BLaER1 treated with 17β-estradiol and CSF1 and Interleukin-3, amounts not matched to agents 10 nM and 100 nM (cell line): ENCODE measurements around the gene PLK3.
"Not testable (repeated sequence)": the region's sequence is repeated elsewhere in the genome, so short reads cannot be mapped to it uniquely, and the experiment has no call there.

Experiments used
- H3K27ac ChIP-seq, 11 experiments: shearing (Covaris generic); formaldehyde crosslinking; 2 replicates each; pipeline ENCODE4 v1.8.1; 2022
- H3K27me3 ChIP-seq, 11 experiments: shearing (Covaris generic); formaldehyde crosslinking; 2 replicates each; pipeline ENCODE4 v1.8.1; 2022
- H3K36me3 ChIP-seq, 11 experiments: shearing (Covaris generic); formaldehyde crosslinking; 2 replicates each; pipeline ENCODE4 v1.8.1; 2022
- H3K4me1 ChIP-seq, 10 experiments: shearing (Covaris generic); formaldehyde crosslinking; 2 replicates each; pipeline ENCODE4 v1.8.1; 2022
- H3K4me2 ChIP-seq, 11 experiments: shearing (Covaris generic); formaldehyde crosslinking; 2 replicates each; pipeline ENCODE4 v1.8.1; 2022
- H3K4me3 ChIP-seq, 10 experiments: shearing (Covaris generic); formaldehyde crosslinking; 2 replicates each; pipeline ENCODE4 v1.8.1; 2022
- H3K9ac ChIP-seq, 11 experiments: shearing (Covaris generic); formaldehyde crosslinking; 2 replicates each; pipeline ENCODE4 v1.8.1; 2022
- H3K9me3 ChIP-seq, 11 experiments: shearing (Covaris generic); formaldehyde crosslinking; replicated peaks in 1 of 11; 2 replicates each; pipeline ENCODE4 v1.8.1; 2022
- H4K20me1 ChIP-seq, 11 experiments: shearing (Covaris generic); formaldehyde crosslinking; 2 replicates each; pipeline ENCODE4 v1.8.1; 2022
- Cebpa-rat ChIP-seq, 11 experiments: shearing (Covaris generic); IDR thresholded peaks; 2 replicates each; pipeline ENCODE4 v1.8.1; 2022

The PLK3 gene

DNA sequence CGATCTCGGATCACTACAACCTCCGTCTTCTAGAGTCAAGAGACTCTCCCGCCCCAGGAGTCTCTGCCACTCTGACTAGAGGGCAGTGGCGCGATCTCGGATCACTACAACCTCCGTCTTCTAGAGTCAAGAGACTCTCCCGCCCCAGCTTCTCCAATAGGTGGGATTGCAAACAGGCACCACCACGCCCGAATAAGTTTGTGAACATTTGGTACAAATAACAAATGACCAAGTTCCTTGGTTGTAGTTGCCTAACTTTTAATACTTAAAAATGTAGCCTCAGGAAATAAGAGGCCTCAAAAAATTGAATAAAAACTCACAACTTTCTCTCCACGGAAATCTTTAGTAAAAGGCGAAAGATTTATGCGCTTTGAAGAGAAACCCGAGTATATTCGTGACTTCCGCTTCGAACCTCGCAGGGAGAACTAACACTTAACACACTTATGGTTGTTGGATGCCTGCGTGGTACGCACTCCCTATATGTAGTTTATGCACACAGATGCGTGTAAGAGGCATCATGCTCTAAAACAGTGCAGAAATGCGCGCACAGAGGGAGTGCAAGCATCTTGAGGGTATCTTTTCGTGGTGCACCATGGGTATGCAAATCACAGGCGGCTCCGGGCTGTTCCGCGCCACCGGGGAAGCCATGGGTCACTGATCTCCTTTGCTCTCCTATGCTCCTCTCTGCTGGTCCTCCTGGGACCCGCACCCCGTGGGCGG, 19.6 kb downstream of the PLK3 start:
- peak in 4 of 11 experiments; percentile 23 to 58 (median 24); a peak in 4 of 22 replicates for TF ChIP-seq Cebpa-rat (IDR thresholded peaks at IDR 0.05)
- Histone ChIP-seq H3K9me3 (no peaks in the 10 kb centered on the region), H3K4me2 (peak overlapping the region; percentile 81 to 98 (median 96)), H3K27ac (peak overlapping the region; percentile 90 to 100 (median 98)), H3K27me3 (no peaks in the 10 kb centered on the region), H4K20me1 (no peaks in the 10 kb centered on the region), H3K36me3 (peaks cover 0 to 13% (median 0%) of the 10 kb centered on the region in 11 experiments; a peak in 5 of 22 replicates), H3K9ac (peak overlapping the region; percentile 90 to 99 (median 96)), H3K4me3 (peak overlapping the region; percentile 54 to 73 (median 63)), H3K4me1 (peaks cover 27 to 49% (median 39%) of the 10 kb centered on the region in 10 experiments)

GRCh38 chr1:44820328-44821239, 20.4 kb downstream of the PLK3 start:
- no peaks in the 10 kb centered on the region for H4K20me1 ChIP-seq
- H3K4me3 ChIP-seq, result peak overlapping the region; percentile 54 to 73 (median 62)

GRCh38 chr1:44821240-44821715, 21.1 kb downstream of the PLK3 start:
- no peak for TF ChIP-seq Cebpa-rat (IDR thresholded peaks at IDR 0.05)
- Histone ChIP-seq H3K4me1 (peaks cover 23 to 44% (median 31%) of the 10 kb centered on the region in 10 experiments), H3K9ac (peak overlapping the region in 5 of 11 experiments; percentile 90 to 99 (median 96); a peak in 8 of 22 replicates), H3K4me2 (peak overlapping the region in 10 of 11 experiments; percentile 81 to 97 (median 91); a peak in 16 of 22 replicates), H3K27me3 (no peaks in the 10 kb centered on the region), H4K20me1 (no peaks in the 10 kb centered on the region), H3K9me3 (no peaks in the 10 kb centered on the region), H3K27ac (peak overlapping the region in 1 of 11 experiments; percentile 99; a peak in 1 of 22 replicates), H3K4me3 (peak overlapping the region in 1 of 10 experiments; percentile 55; a peak in 1 of 20 replicates), H3K36me3 (no peaks in the 10 kb centered on the region)

More at GRCh38 chr1:44820328-44821239, 20.4 kb downstream of the PLK3 start:
- Histone ChIP-seq H3K27ac (peak overlapping the region; percentile 90 to 100 (median 98)), H3K36me3 (peaks cover 0 to 4% (median 0%) of the 10 kb centered on the region in 11 experiments; a peak in 5 of 22 replicates), H3K4me2 (peak overlapping the region; percentile 81 to 98 (median 92)), H3K9ac (peak overlapping the region; percentile 90 to 99 (median 96)), H3K9me3 (no peaks in the 10 kb centered on the region), H3K27me3 (no peaks in the 10 kb centered on the region), H3K4me1 (peaks cover 23 to 42% (median 31%) of the 10 kb centered on the region in 10 experiments)
- no peak for TF ChIP-seq Cebpa-rat (IDR thresholded peaks at IDR 0.05)

- Histone ChIP-seq H3K9ac (peak overlapping the region in 4 of 11 experiments; percentile 5 to 18 (median 8); a peak in 2 of 22 replicates), H3K4me1 (peaks cover 23 to 50% (median 36%) of the 10 kb centered on the region in 10 experiments), H3K4me2 (no peak overlapping the region), H3K9me3 (no peaks in the 10 kb centered on the region), H4K20me1 (no peaks in the 10 kb centered on the region), H3K27ac (no peak overlapping the region), H3K4me3 (no peak overlapping the region), H3K36me3 (no peaks in the 10 kb centered on the region), H3K27me3 (no peaks in the 10 kb centered on the region)
- no peak for TF ChIP-seq Cebpa-rat (IDR thresholded peaks at IDR 0.05)
Observed at GRCh38 chr1:44822131-44822701, 22.0 kb downstream of the PLK3 start.

DNA sequence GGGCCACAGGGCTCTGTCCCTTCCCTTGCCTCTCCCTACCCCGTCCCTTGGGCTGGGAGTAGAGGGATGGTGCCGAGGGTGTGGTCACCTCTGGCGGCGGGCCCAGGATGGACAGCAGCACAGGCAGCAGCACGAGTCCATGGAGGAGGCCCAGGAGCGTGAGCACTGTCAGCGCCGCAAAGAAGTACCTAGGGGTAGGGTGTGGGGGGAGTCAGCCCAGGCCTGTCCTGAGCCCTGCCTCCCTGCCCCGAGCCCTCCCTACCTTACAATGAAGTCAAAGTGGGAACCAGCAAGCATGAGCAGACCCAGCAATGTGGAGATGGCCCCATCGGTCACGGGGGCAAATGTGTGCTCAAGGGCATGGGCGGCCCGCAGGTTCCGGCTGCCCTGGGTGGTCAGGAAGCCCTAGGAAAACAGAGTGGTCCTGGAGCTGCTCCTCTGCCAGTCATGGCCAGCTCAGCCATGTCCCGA, 22.8 kb downstream of the PLK3 start:
- Histone ChIP-seq H3K27ac (no peak overlapping the region), H3K4me1 (peaks cover 19 to 47% (median 33%) of the 10 kb centered on the region in 10 experiments), H3K36me3 (no peaks in the 10 kb centered on the region), H3K27me3 (no peaks in the 10 kb centered on the region), H3K9ac (no peak overlapping the region), H3K4me3 (no peak overlapping the region), H3K9me3 (no peaks in the 10 kb centered on the region), H3K4me2 (no peak overlapping the region), H4K20me1 (no peaks in the 10 kb centered on the region)
- no peak for TF ChIP-seq Cebpa-rat (IDR thresholded peaks at IDR 0.05)

DNA sequence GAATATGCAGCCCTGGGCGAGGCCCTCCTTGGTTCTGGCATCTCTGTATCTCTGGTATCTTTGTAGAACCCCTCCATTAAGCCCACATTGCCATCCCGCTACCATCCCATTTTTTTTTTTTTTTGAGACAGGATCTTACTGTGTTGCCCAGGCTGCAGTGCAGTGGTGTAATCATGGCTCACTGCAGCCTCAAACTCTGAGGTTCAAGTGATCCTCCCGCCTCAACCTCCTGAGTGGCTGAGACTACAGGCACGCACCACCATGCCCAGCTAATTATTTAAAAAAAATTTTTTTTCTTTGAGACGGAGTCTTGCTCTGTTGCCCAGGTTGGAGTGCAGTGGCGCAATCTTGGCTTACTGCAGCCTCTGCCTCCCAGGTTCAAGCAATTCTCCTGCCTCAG, 24.2 kb downstream of the PLK3 start:
- H3K4me3 ChIP-seq, H4K20me1 ChIP-seq, H3K9ac ChIP-seq, H3K9me3 ChIP-seq, H3K36me3 ChIP-seq, H3K4me2 ChIP-seq, H3K27me3 ChIP-seq, H3K27ac ChIP-seq: not testable (repeated sequence)
- peaks cover 7 to 37% (median 21%) of the 10 kb centered on the region in 10 experiments for H3K4me1 ChIP-seq

- Histone ChIP-seq H3K9me3 (peaks cover 0 to 12% (median 0%) of the 10 kb centered on the region in 11 experiments; a peak in 4 of 22 replicates), H3K4me1 (peaks cover 14 to 47% (median 29%) of the 10 kb centered on the region in 10 experiments), H3K27me3 (no peaks in the 10 kb centered on the region), H3K36me3 (no peaks in the 10 kb centered on the region), H3K4me2 (peak overlapping the region in 8 of 11 experiments; percentile 6 to 84 (median 42); a peak in 11 of 22 replicates), H3K27ac (peak overlapping the region in 3 of 11 experiments; percentile 28 to 32 (median 30); a peak in 3 of 22 replicates), H3K4me3 (no peak overlapping the region), H3K9ac (peak overlapping the region in 2 of 11 experiments; percentile 9 to 17; a peak in 1 of 22 replicates), H4K20me1 (no peaks in the 10 kb centered on the region)
- no peak for TF ChIP-seq Cebpa-rat (IDR thresholded peaks at IDR 0.05)
Observed at GRCh38 chr1:44826375-44827196, 26.4 kb downstream of the PLK3 start.
